ENCODE data around the gene MAT1A.
"Not testable (repeated sequence)": the region's sequence is repeated elsewhere in the genome, so short reads cannot be mapped to it uniquely, and the experiment has no call there.

MAT1A gene

DNA sequence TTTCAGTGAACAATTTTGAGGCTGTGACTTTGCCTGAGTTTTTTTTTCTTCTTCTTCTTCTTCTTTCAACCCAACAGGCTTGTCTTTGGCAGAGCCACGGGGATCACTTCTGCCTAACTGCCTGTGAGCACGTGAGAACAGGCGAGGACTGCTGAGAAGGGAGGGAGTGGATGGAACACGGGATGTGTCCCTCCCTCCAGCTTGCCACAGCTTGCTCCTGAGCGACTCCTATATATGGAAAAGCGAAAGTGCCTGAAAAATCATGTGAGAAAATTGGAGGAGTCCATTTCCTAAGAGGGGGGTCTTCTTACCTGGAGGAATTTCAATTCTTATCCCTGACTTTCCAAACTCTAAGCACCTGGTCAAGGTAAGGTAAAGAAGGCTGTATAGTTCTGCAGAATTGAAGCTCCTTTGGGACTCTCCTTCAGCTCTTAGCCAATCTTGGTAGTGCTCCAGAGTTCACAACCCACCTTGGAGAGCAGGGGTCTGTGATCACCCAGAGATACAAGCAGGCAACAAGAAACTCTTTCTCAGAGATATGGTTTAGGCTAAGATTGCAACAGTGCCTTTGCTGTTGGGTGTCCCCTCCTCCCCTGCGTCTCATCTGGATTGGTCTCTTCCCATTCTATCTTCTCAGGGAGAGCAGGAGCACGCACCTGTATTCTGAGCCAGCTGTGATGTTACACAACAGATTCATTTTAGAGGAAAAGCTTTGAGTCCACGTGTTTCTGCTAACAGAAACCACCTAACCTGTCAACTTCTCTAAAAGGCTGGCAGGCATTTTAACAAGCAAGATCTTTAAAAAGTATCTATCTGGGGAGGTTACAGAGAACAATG, at the start of gene MAT1A:
MAT1A (minus strand) TSS at position 208 of the 837 bp plus-strand sequence. CDS start 235 bp downstream, outside the sequence.
- no peak for DNase-seq

DNA sequence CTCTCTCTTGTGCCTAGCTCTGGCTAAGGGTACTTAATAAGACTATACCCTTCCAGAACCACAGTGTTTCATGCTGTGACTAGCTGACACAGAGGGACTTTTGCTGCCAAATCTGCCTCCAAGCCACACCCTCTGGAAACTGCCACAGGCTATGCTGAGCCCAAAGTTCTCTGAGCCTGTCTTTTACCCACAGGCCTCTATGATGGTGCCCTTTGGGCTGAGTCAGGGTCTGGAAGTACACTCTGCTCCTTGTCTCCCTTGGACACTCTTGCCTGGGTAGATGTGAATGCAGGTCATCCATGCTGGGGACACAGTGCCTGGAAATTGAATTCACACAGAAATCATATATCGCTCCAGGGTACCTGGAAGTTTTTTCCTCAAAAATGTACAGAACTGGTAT, 44.5 kb upstream of the MAT1A start:
- DNase-seq = no peak

DNA sequence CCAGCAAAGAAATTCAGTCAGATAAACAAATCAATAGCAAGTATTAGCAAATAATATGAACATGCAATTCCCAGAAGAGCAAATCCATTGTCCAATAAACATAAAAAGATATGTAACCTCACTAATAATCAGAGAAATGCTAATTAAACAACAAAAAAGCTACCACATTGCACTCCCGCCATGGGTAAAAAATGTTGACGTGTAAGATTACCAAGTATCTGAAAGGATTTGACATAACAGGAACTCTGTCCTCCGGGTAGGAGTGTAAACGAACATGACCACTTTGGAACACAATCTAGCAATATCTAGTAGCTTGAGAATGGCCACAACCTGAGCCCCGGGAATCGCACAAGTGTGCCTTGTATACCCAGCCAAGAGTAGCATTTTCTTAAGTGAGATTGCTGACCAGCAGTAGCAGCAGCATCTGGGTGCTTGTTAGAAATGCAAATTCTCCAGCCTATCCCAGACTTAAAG, 35.5 kb upstream of the MAT1A start:
- no peak for DNase-seq

DNA sequence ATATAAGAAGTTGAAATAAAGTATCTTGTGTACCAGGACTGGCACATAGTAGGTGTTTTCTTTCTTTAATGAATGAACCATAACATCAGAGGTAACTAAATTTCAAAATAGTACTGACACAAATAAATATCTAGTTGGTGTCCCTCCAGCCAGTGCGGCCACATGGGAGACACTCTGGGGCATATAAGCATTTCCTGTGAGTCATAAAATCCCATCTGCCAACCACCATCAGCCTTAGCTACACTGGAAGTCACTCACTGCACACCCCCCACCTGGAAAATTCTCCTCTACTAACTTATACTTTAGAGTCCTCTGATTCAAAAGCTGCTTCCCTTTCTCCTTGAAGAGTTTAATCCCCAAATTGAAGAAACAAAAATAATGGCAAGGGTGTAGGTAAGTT, 34.6 kb upstream of the MAT1A start:
- DNase-seq = no peak

DNA sequence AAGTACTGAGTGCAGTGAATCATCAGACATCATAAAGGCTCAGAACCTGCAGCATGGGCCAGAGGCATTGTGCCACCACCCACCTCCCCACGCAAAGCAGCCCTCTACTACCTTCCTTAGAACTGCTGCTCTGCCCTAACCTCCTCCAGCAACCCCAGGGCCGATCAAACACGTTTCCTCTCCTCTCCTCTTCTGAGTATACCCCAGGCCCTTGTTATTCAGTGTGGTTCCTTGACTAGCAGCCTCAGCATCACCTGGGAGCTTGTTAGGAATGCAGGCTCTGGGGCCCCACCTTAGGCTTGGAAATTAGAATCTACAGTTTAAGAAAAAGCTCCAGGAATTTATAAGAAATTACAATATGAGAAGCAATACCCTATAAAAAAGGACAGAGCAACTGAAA, 33.9 kb upstream of the MAT1A start:
- no peak for DNase-seq

DNA sequence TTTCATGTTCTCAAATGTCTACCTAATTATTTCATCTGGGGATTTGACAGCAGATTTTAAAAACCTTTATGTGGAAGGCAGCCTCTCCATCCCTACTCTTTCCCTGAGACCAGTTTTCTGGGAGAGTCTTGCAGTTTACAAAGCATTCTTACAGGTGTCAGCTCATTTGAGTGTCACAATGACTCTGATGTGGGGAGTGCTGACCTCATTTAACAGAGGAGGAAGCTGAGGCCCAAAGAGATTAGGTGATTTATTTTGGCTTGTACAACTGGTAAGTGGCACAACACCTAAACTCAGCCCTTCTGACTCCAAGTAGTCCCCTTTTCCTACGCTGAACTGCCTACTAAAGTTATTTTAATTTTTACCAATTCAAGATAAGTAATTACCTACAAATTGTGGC, 33.3 kb upstream of the MAT1A start:
- DNase-seq = no peak

DNA sequence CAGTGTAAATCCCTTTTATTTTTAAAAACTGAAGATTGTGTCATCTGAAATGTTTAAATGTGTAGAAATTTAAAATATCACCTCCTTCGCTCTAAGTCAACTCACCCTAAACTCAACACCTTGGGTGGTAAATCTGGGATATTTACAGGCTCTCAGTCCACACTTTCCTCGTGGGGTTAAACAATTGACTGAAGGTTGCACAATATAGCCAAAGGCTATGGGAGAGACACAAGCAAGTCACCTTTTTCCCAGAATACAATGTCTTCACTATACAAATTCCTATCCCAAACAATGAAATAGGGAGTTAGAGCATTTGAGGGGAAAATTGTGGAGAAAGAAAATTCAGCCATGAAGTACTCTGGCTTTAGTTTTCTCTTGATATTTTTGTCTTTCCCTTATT, 32.7 kb upstream of the MAT1A start:
- no peak for DNase-seq

DNA sequence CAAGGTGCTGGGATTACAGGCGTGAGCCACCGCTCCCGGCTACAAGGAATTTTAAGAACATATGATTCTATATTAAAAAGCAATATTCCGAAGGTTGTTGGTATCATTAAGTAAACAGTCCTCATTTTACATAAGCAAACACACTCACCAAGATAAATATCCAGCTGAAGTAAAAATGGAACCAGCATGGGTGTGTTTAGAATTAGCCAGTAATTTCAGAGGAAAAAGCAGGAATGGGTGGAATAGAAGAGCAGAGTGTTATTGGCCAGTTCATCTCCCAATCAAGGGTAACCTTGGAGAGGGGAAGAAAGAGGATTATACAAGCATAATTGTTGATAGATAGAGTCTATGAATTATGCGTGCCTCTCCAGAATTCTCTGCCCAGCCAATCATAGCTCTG, 31.7 kb upstream of the MAT1A start:
- no peak for DNase-seq

DNA sequence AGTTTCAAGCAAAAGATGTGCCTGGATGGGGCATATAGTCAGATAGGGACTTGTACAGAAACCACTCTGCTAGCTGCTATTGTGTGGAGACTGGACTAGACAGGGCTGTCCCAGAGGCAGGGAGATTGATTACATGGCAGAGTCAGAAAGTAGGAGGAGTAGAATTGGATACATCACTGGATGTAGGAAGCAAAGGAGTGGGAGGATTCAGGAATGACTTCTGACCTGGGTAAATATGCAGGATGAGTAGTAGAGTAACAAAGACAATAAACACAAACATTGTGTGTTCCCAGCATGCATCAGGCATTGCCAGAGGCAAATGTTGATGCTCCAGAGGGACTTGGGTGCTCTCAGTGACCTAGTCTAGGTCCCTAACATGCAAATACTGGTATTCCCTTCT, 30.9 kb upstream of the MAT1A start:
- peak; percentile 12 for DNase-seq

DNA sequence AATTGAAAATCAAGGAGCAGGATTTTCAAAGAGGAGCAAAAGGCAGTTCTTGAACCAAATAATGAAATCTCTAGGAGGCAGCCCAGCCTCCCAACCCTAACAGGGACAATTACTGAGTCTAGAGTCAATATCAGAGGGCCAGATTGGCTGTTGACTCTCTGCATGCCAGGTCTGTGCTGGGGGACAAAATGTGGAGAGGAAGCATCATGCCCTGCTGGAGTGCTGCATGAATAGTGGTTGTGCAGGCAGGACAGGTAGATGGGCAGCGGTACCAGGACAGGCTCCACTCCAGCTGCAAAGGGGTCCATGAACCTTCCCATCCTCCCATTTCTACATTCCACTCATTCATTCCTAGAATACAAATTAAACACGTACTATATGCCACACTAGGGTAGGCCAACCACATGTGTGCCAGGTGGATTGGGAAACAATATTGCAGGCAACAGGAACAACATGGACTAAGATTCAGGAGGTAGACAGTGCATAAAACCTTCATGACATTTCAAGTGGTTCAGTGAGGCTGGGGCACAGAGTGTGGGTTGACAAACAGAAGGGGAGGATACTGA, 30.4 kb upstream of the MAT1A start:
- no peak for DNase-seq

DNA sequence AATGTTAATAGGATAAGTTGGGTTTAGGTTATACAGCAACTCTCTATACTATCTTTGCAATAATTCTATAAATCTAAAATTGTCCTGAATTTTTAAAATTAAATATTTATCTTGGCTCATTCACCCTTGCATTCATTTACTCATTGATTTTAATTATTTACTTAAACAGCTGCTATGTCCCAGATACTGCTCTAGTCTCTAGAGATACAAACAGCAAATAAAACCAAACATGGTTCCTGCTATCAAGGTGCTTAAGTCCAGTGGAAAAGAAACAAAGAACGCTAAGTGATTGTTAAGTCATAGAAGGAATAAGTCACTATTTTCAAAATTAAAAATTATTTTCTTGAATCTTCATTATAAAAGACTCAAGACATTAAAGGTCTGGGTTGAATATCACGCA, 29.9 kb upstream of the MAT1A start:
- DNase-seq = peak; percentile 6

DNA sequence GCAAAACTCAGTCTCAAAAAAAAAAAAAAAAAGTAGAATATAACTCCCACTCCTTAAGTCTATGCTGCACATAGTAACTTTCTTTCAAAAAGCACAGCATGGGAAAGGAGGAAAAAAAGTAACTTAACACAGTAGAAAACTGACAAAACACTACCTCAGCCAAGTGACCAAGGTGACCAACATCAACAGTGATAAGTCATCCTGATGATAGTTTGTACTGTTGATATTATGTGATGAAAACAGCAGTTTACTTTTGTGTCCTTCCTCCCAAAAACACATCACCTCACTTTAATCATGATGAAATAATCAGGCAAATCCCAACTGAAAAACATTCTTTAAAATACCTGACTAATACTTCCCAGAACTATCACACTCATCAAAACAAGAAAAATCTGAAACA, 29.3 kb upstream of the MAT1A start:
- no peak for DNase-seq

DNA sequence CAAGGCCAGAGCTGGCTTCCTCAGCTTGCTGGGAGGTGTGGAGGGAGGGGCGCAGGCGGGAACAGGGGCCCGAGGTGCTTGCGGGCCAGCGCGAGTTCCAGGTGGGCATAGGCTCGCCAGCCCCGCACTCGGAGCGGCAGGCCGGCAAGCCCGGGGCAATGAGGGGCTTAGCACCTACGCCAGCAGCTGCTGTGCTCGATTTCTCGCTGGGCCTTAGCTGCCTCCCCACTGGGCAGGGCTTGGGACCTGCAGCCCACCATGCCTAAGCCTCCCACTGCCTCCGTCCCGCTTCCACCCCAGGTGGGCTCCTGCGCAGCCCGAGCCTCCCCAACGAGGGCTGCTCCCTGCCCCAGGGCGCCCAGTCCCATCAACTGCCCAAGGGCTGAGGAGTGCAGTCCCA, 25.9 kb upstream of the MAT1A start:
- DNase-seq = no peak

DNA sequence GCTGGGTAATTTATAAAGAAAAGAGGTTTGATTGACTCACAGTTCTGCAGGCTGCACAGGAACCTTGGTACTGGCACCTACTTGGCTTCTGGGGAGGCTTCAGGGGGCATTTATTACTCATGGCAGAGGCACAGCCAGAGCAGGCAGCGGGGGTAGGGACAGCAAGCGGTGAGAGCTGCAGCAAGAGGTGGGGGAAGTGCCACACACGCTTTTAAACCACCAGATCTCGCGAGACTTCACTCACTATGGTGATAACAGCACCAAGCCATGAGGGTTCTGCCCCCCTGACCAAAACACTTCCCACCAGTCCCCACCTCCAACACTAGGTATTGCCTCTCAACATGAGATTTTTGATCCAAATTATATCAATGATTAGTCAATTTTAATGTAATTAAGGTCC, 24.1 kb upstream of the MAT1A start:
- DNase-seq = no peak

DNA sequence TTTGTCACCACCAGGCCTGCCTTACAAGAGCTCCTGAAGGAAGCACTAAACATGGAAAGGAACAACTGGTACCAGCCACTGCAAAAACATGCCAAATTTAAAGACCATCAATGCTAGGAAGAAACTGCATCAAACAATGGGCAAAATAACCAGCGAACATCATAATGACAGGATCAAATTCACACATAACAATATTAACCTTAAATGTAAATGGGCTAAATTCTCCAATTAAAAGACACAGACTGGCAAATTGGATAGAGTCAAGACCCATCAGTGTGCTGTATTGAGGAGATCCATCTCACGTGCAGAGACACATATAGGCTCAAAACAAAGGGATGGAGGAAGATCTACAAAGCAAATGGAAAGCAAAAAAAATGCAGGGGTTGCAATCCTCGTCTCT, 16.5 kb upstream of the MAT1A start:
- DNase-seq = not testable (repeated sequence)

DNA sequence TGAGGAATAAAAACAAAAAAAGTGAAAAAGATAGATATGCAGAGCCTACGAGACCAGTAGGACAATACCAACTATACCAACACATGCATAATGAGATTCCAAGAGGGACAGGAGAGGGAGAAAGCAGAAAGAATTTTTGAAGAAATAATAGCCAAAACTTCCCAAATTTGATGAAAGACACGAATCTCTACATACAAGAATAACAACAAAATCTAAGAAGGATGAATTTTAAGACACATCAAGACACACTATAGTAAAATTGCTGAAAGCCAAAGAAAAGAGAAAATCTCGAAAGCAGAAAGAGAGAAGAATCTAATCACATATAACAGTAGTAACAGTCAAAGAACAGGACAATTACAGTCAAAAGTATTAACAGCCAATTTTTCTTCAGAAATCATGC, 7.5 kb upstream of the MAT1A start:
- DNase-seq = no peak

DNA sequence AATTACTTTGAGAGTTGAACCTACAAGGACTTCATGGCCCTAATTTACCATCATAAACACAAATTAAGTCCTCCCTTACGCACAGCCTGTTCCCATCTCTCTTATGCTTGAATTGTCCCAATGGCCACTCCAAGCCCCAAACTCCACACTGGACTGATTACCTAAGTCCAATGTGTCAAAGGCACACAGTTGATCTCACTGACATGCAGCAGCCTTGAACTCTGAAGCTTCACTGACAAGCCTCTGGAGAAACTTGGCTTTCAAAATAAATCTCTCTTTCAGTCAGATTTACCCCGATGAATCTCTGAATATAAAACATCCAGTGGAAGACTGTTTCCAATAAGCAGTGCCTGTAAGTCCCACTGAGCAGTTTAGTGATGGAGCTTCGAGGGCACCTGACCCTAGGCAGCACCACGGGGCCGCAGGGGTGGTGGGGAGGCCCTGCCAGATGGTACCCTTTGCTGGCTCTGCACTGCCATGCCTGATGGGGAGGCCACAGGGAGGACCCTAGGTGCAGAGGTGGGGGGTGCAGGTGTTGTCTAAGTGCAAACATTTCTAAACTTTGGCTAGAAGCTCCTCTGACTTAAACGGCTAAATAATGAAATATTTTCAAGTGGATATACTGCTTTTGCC, 3.3 kb upstream of the MAT1A start:
- no peak for DNase-seq

DNA sequence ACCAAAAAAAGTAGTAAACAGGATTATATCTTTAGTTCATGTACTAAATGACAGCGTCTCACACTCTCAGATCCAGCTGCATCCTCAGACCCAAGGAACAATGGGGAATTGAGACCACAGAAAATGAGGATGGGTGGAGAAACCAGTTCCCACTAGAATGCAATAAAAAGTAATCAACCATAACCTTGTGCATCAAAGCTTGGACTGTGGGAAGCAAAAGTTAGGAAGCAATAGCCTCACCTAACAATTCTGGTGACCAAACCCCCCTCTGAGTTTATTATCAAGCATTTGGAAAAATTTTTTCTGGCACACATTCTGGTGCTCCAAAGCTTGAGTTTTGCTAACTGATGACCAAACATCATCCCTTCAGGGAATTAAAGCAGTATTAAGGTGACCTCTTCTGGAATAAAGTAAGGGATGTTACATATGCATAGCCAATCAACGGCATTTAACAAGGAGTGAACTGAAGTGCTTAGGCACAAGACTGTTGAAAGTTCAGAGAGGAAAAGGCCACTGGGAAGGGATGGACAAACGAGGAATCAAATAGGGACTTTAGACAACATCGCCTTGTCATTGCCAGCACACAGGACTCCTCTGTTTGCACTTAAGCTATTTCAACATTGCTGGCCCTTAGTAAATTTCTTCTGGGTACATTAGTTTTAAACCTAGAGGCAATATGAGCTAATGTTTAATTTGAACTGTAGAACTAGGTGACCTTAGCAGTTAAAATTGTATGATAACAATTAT, 1.2 kb upstream of the MAT1A start:
- DNase-seq = no peak

DNA sequence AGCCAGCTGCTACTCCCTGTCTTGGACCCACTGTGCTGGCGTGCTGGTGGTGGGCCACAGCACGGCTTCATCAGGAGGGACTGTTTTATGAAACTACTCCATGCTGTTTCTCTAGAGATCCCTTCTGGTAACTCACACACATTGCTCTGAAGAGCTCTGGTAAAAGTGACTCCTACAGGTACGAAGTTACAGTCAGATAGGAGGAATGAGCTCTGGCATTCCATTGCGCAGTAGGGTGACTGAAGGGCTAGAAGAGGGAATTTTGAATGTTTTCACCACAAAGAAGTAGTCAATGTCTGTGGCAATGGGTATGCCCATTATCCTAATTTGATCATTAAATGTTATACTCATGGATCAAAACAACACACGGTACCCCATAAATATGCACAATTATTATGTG, 609 bp downstream of the MAT1A start:
- no peak for DNase-seq

DNA sequence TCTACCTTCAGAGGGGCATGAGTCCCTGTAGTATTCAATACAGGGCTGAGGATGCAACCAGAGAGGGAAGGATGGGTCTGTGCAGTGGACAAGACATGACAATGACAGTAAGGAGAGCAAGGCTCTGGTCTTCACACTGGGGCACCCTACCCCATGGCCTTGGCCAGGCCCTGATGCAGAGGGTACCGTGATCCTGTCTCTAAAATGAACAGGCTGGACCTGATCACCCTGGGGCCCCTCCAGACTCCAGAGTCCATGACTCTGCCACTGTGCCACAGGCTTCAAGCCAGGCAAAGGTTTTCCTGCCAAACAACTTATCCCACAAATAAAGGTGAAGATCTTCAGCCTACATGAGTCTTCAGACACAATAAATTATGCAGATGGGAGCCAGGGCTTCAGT, 4.9 kb downstream of the MAT1A start:
- no peak for DNase-seq

DNA sequence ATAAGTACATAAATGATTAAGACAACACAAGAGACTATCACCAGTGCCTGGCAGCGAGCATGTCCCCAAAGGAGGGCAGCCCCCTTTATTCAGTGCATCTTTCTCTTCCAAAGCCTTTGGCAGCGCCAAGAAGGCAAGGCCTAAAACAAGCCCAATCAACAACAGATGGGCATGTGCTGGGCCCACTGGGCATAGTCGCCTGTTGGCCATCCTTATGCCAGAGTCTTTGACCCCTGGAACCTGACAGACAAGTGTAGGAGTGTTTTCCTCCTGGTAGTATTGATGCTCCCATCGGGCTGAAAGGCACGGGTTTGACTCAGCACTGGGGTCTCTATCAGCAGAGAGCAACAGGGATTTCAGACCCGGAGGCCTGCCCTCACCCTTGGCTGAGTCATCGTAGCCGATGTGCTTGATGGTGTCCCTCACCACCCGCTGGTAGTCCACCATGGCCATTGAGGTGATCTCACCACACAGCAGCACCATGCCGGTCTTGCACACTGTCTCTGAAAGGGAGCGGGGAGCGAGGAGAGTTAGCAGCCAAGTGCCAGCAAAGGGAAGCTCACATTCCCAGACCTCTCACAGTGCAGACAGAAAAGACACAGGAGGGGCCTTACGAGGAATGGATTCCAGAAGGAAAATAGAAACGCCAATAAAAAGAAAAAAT, 5.8 kb downstream of the MAT1A start:
- DNase-seq = no peak

DNA sequence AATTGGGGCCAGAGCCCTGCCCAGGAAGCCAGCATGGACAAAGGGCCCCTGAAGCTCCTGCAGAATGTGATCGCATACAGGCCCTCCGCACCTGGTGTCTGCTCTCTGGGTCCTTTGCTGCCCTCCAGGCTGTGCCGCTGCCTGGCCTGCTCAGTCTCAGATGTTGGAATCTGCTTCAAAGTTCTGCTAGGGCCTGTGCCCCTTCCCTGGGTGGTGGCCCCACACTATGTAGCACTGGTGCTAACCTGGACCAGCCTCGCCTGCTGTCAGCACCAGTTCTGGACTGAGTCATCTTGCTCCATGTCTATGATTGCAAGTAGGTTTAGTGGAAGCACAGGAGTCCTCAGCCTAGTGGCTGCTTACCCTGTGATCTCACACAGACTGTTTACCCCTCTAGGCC, 6.3 kb downstream of the MAT1A start:
- DNase-seq = no peak
